H9 (cell line): ENCODE data around the gene WNT6. TPM values are rescaled to one million over a fixed set of nuclear protein-coding genes. Genes with fewer than 3 reads are reported as not detected.

Experiments used
- DNase-seq: peaks from one replicate; pipeline ENCODE4 v3.0.0-alpha.2; 2017
- H2AFZ ChIP-seq: one replicate; pipeline ENCODE4 v1.6.1; 2013; ENCODE audit warnings: mild to moderate bottlenecking, low read length, control low read depth, moderate library complexity
- H2AK5ac ChIP-seq: 2 replicates; pipeline ENCODE4 v1.6.1; 2013; ENCODE audit warnings: low read length, control low read depth, mixed read lengths; ENCODE audit not compliant: insufficient read length
- H2BK120ac ChIP-seq: one replicate; pipeline ENCODE4 v1.6.1; 2013; ENCODE audit warnings: low read depth, mild to moderate bottlenecking, low read length, control low read depth, inconsistent platforms; ENCODE audit not compliant: poor library complexity, severe bottlenecking
- H2BK12ac ChIP-seq: 2 replicates; pipeline ENCODE4 v1.6.1; 2013; ENCODE audit warnings: low read length, control low read depth, mixed read lengths, low read depth; ENCODE audit not compliant: insufficient read length
- H2BK15ac ChIP-seq: 2 replicates; pipeline ENCODE4 v1.6.1; 2013; ENCODE audit warnings: low read depth, low read length, control low read depth
- H2BK20ac ChIP-seq: one replicate; pipeline ENCODE4 v1.6.1; 2013; ENCODE audit warnings: low read depth, mild to moderate bottlenecking, low read length, control low read depth, inconsistent platforms; ENCODE audit not compliant: poor library complexity, severe bottlenecking
- H2BK5ac ChIP-seq: 2 replicates; pipeline ENCODE4 v1.6.1; 2013; ENCODE audit warnings: low read length, control low read depth, mixed read lengths; ENCODE audit not compliant: insufficient read length
- H3K14ac ChIP-seq: 2 replicates; pipeline ENCODE4 v1.6.1; 2013; ENCODE audit warnings: low read length, control low read depth; ENCODE audit not compliant: insufficient read depth
- H3K18ac ChIP-seq: 2 replicates; pipeline ENCODE4 v1.6.1; 2013; ENCODE audit warnings: low read depth, mild to moderate bottlenecking, mixed read lengths, low read length, control low read depth; ENCODE audit not compliant: insufficient read length
- H3K23ac ChIP-seq: 2 replicates; pipeline ENCODE4 v1.6.1; 2013; ENCODE audit warnings: low read length, control low read depth, mixed read lengths, low read depth; ENCODE audit not compliant: insufficient read length
- H3K23me2 ChIP-seq: 2 replicates; pipeline ENCODE4 v1.6.1; 2013; ENCODE audit warnings: low read depth, mild to moderate bottlenecking, mixed read lengths, low read length, control low read depth; ENCODE audit not compliant: insufficient read length, poor library complexity, severe bottlenecking
- H3K27ac ChIP-seq: 2 replicates; pipeline ENCODE4 v1.5.1; 2013; ENCODE audit warnings: low read length, control low read depth, mixed read lengths, low read depth; ENCODE audit not compliant: insufficient read length
- H3K27me3 ChIP-seq: 2 replicates; pipeline ENCODE4 v1.6.1; 2013; ENCODE audit warnings: low read length, control low read depth, inconsistent platforms; ENCODE audit not compliant: insufficient read depth
- H3K4ac ChIP-seq: 2 replicates; pipeline ENCODE4 v1.6.1; 2013; ENCODE audit warnings: low read depth, mild to moderate bottlenecking, control low read depth, inconsistent platforms, low read length, moderate library complexity
- H3K4me1 ChIP-seq: 2 replicates; pipeline ENCODE4 v1.6.1; 2013; ENCODE audit warnings: low read length, control low read depth, inconsistent platforms; ENCODE audit not compliant: insufficient read depth
- H3K4me2 ChIP-seq: 2 replicates; pipeline ENCODE4 v1.6.1; 2013; ENCODE audit warnings: low read length, control low read depth, mixed read lengths; ENCODE audit not compliant: insufficient read length, insufficient read depth
- H3K56ac ChIP-seq: 2 replicates; pipeline ENCODE4 v1.6.1; 2013; ENCODE audit warnings: low read depth, mild to moderate bottlenecking, mixed read lengths, low read length, control low read depth; ENCODE audit not compliant: insufficient read length
- H3K79me1 ChIP-seq: 2 replicates; pipeline ENCODE4 v1.6.1; 2013; ENCODE audit warnings: low read depth, mild to moderate bottlenecking, moderate library complexity, low read length, control low read depth, inconsistent platforms; ENCODE audit not compliant: insufficient read depth, poor library complexity, severe bottlenecking
- H3K79me2 ChIP-seq: 2 replicates; pipeline ENCODE4 v1.6.1; 2013; ENCODE audit warnings: low read length, control low read depth, inconsistent platforms; ENCODE audit not compliant: insufficient read depth
- H3K9ac ChIP-seq: 2 replicates; pipeline ENCODE4 v1.6.1; 2013; ENCODE audit warnings: low read length, control low read depth, mixed read lengths; ENCODE audit not compliant: insufficient read length; ENCODE audit errors: extremely low read depth
- H3K9me3 ChIP-seq: one replicate; pipeline ENCODE4 v1.6.1; 2013; ENCODE audit warnings: low read depth, low read length, inconsistent platforms; ENCODE audit not compliant: control insufficient read depth
- H3T11ph ChIP-seq: one replicate; pipeline ENCODE4 v1.6.1; 2013; ENCODE audit warnings: mild to moderate bottlenecking, low read length, control low read depth, inconsistent platforms
- H4K20me1 ChIP-seq: one replicate; pipeline ENCODE4 v1.6.1; 2013; ENCODE audit not compliant: control insufficient read depth, insufficient read length, insufficient read depth
- H4K5ac ChIP-seq: 2 replicates; pipeline ENCODE4 v1.6.1; 2013; ENCODE audit warnings: low read depth, mild to moderate bottlenecking, mixed read lengths, low read length, control low read depth; ENCODE audit not compliant: insufficient read length
- H4K8ac ChIP-seq: replicated peaks from 2 replicates; pipeline ENCODE4 v1.6.1; 2013; ENCODE audit warnings: low read length, control low read depth, mixed read lengths, low read depth; ENCODE audit not compliant: insufficient read length
- H4K91ac ChIP-seq: 2 replicates; pipeline ENCODE4 v1.6.1; 2013; ENCODE audit warnings: low read depth, mild to moderate bottlenecking, moderate library complexity, mixed read lengths, low read length, control low read depth; ENCODE audit not compliant: insufficient read length
- H3K27ac Mint-ChIP-seq, 3 experiments: 2 replicates in 2 of 3; 3 replicates in 1 of 3; pipeline ENCODE4 v1.8.0; 2020 to 2021; ENCODE audit warnings: mixed read lengths in 3 of 3, mild to moderate bottlenecking in 1 of 3, moderate library complexity in 1 of 3
- H3K27me3 Mint-ChIP-seq: 2 replicates; pipeline ENCODE4 v1.8.0; 2021; ENCODE audit warnings: low read depth, mild to moderate bottlenecking, moderate library complexity, mixed read lengths
- H3K36me3 Mint-ChIP-seq, 3 experiments: 2 replicates in 2 of 3; 3 replicates in 1 of 3; pipeline ENCODE4 v1.8.0; 2020 to 2021; ENCODE audit warnings: low read depth in 3 of 3, mixed read lengths in 3 of 3; ENCODE audit not compliant: insufficient read depth in 1 of 3
- H3K4me1 Mint-ChIP-seq, 2 experiments: 2 replicates each; pipeline ENCODE4 v1.8.0; 2020; ENCODE audit warnings: mixed read lengths in 2 of 2
- H3K4me3 Mint-ChIP-seq, 2 experiments: 2 replicates in 1 of 2; 3 replicates in 1 of 2; pipeline ENCODE4 v1.8.0; 2020 to 2021; ENCODE audit warnings: mild to moderate bottlenecking in 2 of 2, mixed read lengths in 2 of 2, moderate library complexity in 1 of 2
- H3K9me3 Mint-ChIP-seq, 2 experiments: 2 replicates in 1 of 2; 3 replicates in 1 of 2; pipeline ENCODE4 v1.8.0; 2020; ENCODE audit warnings: mild to moderate bottlenecking in 2 of 2, mixed read lengths in 2 of 2, moderate library complexity in 1 of 2
- WGBS: extraction: QIAGEN DNeasy Blood & Tissue Kit; methylation state at CpG from one replicate; pipeline ENCODE4 v1.1.7; 2013; ENCODE audit warnings: missing lambda C conversion rate, low lambda C conversion rate, mixed read lengths; ENCODE audit not compliant: insufficient read length; ENCODE audit errors: extremely low coverage; 5-methylcytosine and 5-hydroxymethylcytosine counted together
- total RNA-seq: library from RNA; stranded (reverse); gene quantifications from 2 replicates; pipeline ENCODE4 v1.2.1, GENCODE V29; 2021
- TF ChIP-seq, protein P1 (sequence below): fragments of 200-600 bp; sonication (generic); conservative IDR thresholded peaks from 3 replicates; pipeline ENCODE4 v1.8.0; 2021; ENCODE audit warnings: antibody characterized with exemption, mild to moderate bottlenecking

Gene WNT6
- total RNA-seq, 1 experiment from 2014 or later, result not detected

- H3K36me3 Mint-ChIP-seq, result no peaks in the 10 kb centered on the region; a peak in 1 of 7 replicates
- no peak overlapping the region for H3T11ph ChIP-seq
- peak overlapping the region in 1 of 2 experiments; percentile 53; a peak in 2 of 5 replicates for H3K4me3 Mint-ChIP-seq
- no peak overlapping the region for H3K27ac Mint-ChIP-seq
- H3K79me2 ChIP-seq, result no peaks in the 10 kb centered on the region
- H4K20me1 ChIP-seq, result no peaks in the 10 kb centered on the region
- H2AFZ ChIP-seq, result no peak overlapping the region
- no peak overlapping the region for H3K27ac ChIP-seq
- no peak for DNase-seq
- H3K4ac ChIP-seq, result no peak overlapping the region
- H3K27me3 Mint-ChIP-seq, result peaks cover 99% of the 10 kb centered on the region
- no peak overlapping the region for H3K56ac ChIP-seq
- no peak overlapping the region for H3K9ac ChIP-seq
- no peak overlapping the region for H3K23ac ChIP-seq
- peaks cover 2 to 3% of the 10 kb centered on the region in 2 experiments; a peak in 4 of 5 replicates for H3K9me3 Mint-ChIP-seq
- H2AK5ac ChIP-seq, result no peak overlapping the region
- H2BK20ac ChIP-seq, result no peak overlapping the region
- TF ChIP-seq, protein P1, sequence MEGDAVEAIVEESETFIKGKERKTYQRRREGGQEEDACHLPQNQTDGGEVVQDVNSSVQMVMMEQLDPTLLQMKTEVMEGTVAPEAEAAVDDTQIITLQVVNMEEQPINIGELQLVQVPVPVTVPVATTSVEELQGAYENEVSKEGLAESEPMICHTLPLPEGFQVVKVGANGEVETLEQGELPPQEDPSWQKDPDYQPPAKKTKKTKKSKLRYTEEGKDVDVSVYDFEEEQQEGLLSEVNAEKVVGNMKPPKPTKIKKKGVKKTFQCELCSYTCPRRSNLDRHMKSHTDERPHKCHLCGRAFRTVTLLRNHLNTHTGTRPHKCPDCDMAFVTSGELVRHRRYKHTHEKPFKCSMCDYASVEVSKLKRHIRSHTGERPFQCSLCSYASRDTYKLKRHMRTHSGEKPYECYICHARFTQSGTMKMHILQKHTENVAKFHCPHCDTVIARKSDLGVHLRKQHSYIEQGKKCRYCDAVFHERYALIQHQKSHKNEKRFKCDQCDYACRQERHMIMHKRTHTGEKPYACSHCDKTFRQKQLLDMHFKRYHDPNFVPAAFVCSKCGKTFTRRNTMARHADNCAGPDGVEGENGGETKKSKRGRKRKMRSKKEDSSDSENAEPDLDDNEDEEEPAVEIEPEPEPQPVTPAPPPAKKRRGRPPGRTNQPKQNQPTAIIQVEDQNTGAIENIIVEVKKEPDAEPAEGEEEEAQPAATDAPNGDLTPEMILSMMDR, result no peak
- peaks cover 97% of the 10 kb centered on the region for H3K27me3 ChIP-seq
- H3K23me2 ChIP-seq, result peaks cover 2% of the 10 kb centered on the region
- WGBS, result no CpG with 5 or more reads among the region's 60 CpGs
- no peak overlapping the region for H4K91ac ChIP-seq
- no peaks in the 10 kb centered on the region for H3K79me1 ChIP-seq
- H4K5ac ChIP-seq, result no peak overlapping the region
- H3K9me3 ChIP-seq, result no peaks in the 10 kb centered on the region
- no peak overlapping the region for H2BK120ac ChIP-seq
- no peak overlapping the region for H2BK12ac ChIP-seq
- H2BK5ac ChIP-seq, result no peak overlapping the region
- peaks cover 9 to 18% of the 10 kb centered on the region in 2 experiments for H3K4me1 Mint-ChIP-seq
- H2BK15ac ChIP-seq, result no peak overlapping the region
- no peak overlapping the region for H4K8ac ChIP-seq
- H3K14ac ChIP-seq, result no peak overlapping the region; the same call in 1 of the 2 replicates
- H3K4me1 ChIP-seq, result no peaks in the 10 kb centered on the region
- H3K4me2 ChIP-seq, result peak overlapping the region; percentile 4
- no peak overlapping the region for H3K18ac ChIP-seq
Measured at GRCh38 chr2:218871345-218872302, 12.0 kb downstream of the WNT6 start.
